ENCODE data around the gene OR52E4. TPM values are rescaled to one million over a fixed set of nuclear protein-coding genes. Genes with fewer than 3 reads are reported as not detected.

Gene OR52E4
- total RNA-seq, 4 donors from 2014 or later: not detected

GRCh38 chr11:5931061-5931460 is 50.6 kb downstream of the OR52E4 start:
- Histone ChIP-seq H3K4me1 (no peaks in the 10 kb centered on the region), H3K9me3 (peaks cover 8% of the 10 kb centered on the region), H3K27me3 (no peaks in the 10 kb centered on the region), H3K4me3 (no peak overlapping the region), H3K36me3 (no peaks in the 10 kb centered on the region), H3K27ac (no peak overlapping the region)
- 94% methylated on average over 8 of the region's 8 CpGs for WGBS
- TF ChIP-seq CTCF (IDR thresholded peaks at IDR 0.05): no peak
- TF ChIP-seq EP300 (IDR thresholded peaks at IDR 0.05): no peak
- TF ChIP-seq POLR2AphosphoS5 (IDR thresholded peaks at IDR 0.05): no peak
- TF ChIP-seq POLR2A (IDR thresholded peaks at IDR 0.05): no peak
- no peak for DNase-seq (ENCODE audit: low spot score in 2 of 2)

- Histone ChIP-seq H3K4me1 (no peaks in the 10 kb centered on the region), H3K4me3 (no peak overlapping the region), H3K9me3 (peaks cover 12% of the 10 kb centered on the region), H3K27me3 (no peaks in the 10 kb centered on the region), H3K36me3 (no peaks in the 10 kb centered on the region), H3K27ac (no peak overlapping the region)
- TF ChIP-seq POLR2A (IDR thresholded peaks at IDR 0.05): no peak
- no peak for TF ChIP-seq CTCF (IDR thresholded peaks at IDR 0.05)
- TF ChIP-seq POLR2AphosphoS5 (IDR thresholded peaks at IDR 0.05): no peak
- TF ChIP-seq EP300 (IDR thresholded peaks at IDR 0.05): no peak
- WGBS: 92% methylated on average over 11 of the region's 11 CpGs
- DNase-seq (ENCODE audit: low spot score in 2 of 2): no peak
These were observed 52.2 kb downstream of the OR52E4 start for GRCh38 chr11:5932671-5933070.

- H3K27me3 ChIP-seq: no peaks in the 10 kb centered on the region
- H3K36me3 ChIP-seq: no peaks in the 10 kb centered on the region
- no peak overlapping the region for H3K27ac ChIP-seq
- 84% methylated on average over 10 of the region's 10 CpGs for WGBS
- no peak overlapping the region for H3K4me3 ChIP-seq
- H3K9me3 ChIP-seq: peaks cover 14% of the 10 kb centered on the region
- no peak for TF ChIP-seq POLR2AphosphoS5 (IDR thresholded peaks at IDR 0.05)
- no peak for TF ChIP-seq POLR2A (IDR thresholded peaks at IDR 0.05)
- no peak for TF ChIP-seq CTCF (IDR thresholded peaks at IDR 0.05)
- TF ChIP-seq EP300 (IDR thresholded peaks at IDR 0.05): no peak
- H3K4me1 ChIP-seq: no peaks in the 10 kb centered on the region
- no peak for DNase-seq (ENCODE audit: low spot score in 2 of 2)
These were observed 52.7 kb downstream of the OR52E4 start for GRCh38 chr11:5933116-5933515.

Other genes with a start within 250 kb of the OR52E4 start
- 10 to 100 TPM; 12.3 to 21.7 (median 16.8) TPM for gene TRIM5, start 195.6 kb upstream of the OR52E4 start, total RNA-seq
- gene TRIM22, start 190.8 kb upstream of the OR52E4 start, total RNA-seq: 10 to 100 TPM in 2 of 4 donors, 1 to 10 TPM in 2; 8.5 to 20.3 (median 13.6) TPM
- not detected for gene OR56B1, start 144.2 kb upstream of the OR52E4 start, total RNA-seq
- not detected for gene OR52N4, start 126.4 kb upstream of the OR52E4 start, total RNA-seq
- not detected for gene OR52N5, start 97.3 kb upstream of the OR52E4 start, total RNA-seq
- not detected for gene OR52N1, start 89.4 kb upstream of the OR52E4 start, total RNA-seq
- not detected for gene OR52N2, start 71.7 kb upstream of the OR52E4 start, total RNA-seq
- not detected for gene OR52E6, start 38.7 kb upstream of the OR52E4 start, total RNA-seq
- gene OR52E8, start 22.9 kb upstream of the OR52E4 start, total RNA-seq: not detected
- gene OR52E5, start 12.6 kb downstream of the OR52E4 start, total RNA-seq: not detected
- gene OR56A3, start 61.6 kb downstream of the OR52E4 start, total RNA-seq: not detected
- gene OR56A5, start 87.9 kb downstream of the OR52E4 start, total RNA-seq: not detected
- not detected for gene OR52L1, start 106.4 kb downstream of the OR52E4 start, total RNA-seq
- gene OR56A4, start 126.3 kb downstream of the OR52E4 start, total RNA-seq: 1 to 10 TPM in 1 of 4 donors, under 1 TPM in 1, not detected in 2; 0.51 to 2.3 TPM
- 1 to 10 TPM in 1 of 4 donors, under 1 TPM in 2, not detected in 1; 0.25 to 1.2 (median 0.31) TPM for gene OR56A1, start 150.1 kb downstream of the OR52E4 start, total RNA-seq
- not detected for gene OR56B4, start 227.1 kb downstream of the OR52E4 start, total RNA-seq

Measured in suprapubic skin (tissue), 4 donors.